Lower leg skin (tissue), 4 donors: ENCODE results near the gene FOXP1. TPM values are rescaled to one million over a fixed set of nuclear protein-coding genes. Genes with fewer than 3 reads are reported as not detected.

Experiments used
- DNase-seq, 2 donors: peaks; one replicate each; pipeline ENCODE4 v3.0.0-alpha.2; 2019; ENCODE audit warnings: low spot score in 2 of 2
- H3K4me3 ChIP-seq: fragments of 200-600 bp; sonication (generic); 2 replicates; pipeline ENCODE4 v1.5.1; 2017; ENCODE audit warnings: mild to moderate bottlenecking, low read depth; ENCODE audit not compliant: poor library complexity, severe bottlenecking
- CTCF ChIP-seq, 3 donors: fragments of 450-650 bp; IDR thresholded peaks; one replicate each; pipeline ENCODE4 v1.5.1; 2016; ENCODE audit warnings: antibody characterized with exemption in 3 of 3, mild to moderate bottlenecking in 3 of 3, moderate library complexity in 2 of 3
- POLR2A ChIP-seq, 2 donors: fragments of 450-650 bp; IDR thresholded peaks; one replicate each; pipeline ENCODE4 v1.6.1; 2016 to 2017; ENCODE audit warnings: antibody characterized with exemption in 2 of 2, mild to moderate bottlenecking in 1 of 2, moderate library complexity in 1 of 2
- WGBS, 2 donors: methylation state at CpG; one replicate each; pipeline ENCODE4 v1.1.5; 2018; 5-methylcytosine and 5-hydroxymethylcytosine counted together
- intact Hi-C: fragments of 100-400 bp; cut with DNase I; formaldehyde crosslinking; loops from one replicate; pipeline ENCODE4 v1.15.0; 2023; ENCODE audit warnings: low total_unique reads
- total RNA-seq, 4 donors: library from RNA; depleted of rRNA; stranded (reverse); fragments of >200 nt; gene quantifications; one replicate each; pipeline ENCODE4 v1.1.0, GENCODE V29; 2016

The FOXP1 gene
- total RNA-seq, 4 donors from 2014 or later, result 46.6 to 66.6 (median 55.2) TPM

- DNase-seq, result no peak
- H3K4me3 ChIP-seq, result no peak overlapping the region
- intact Hi-C loops, result loop anchor here (10.0 kb wide), 1 partner anchor 132 kb away; no protein-coding TSS in a partner anchor
- TF ChIP-seq POLR2A (IDR thresholded peaks at IDR 0.05) (no peak), CTCF (IDR thresholded peaks at IDR 0.05) (no peak)
- 66 to 74% methylated on average over 5 of the region's 5 CpGs for WGBS, 2 donors
These were observed 6.5 kb downstream of the FOXP1 start for GRCh38 chr3:71577011-71577410.

- intact Hi-C loops, result loop anchor here (10.0 kb wide), 1 partner anchor 131 kb away; no protein-coding TSS in a partner anchor
- no peak for DNase-seq
- WGBS, 2 donors, result 92 to 97% methylated on average over 2 of the region's 2 CpGs
- TF ChIP-seq CTCF (IDR thresholded peaks at IDR 0.05) (no peak), POLR2A (IDR thresholded peaks at IDR 0.05) (no peak)
- H3K4me3 ChIP-seq, result no peak overlapping the region
These were observed 8.1 kb downstream of the FOXP1 start for GRCh38 chr3:71575433-71575832.

- TF ChIP-seq POLR2A (IDR thresholded peaks at IDR 0.05), result no peak
- TF ChIP-seq CTCF (IDR thresholded peaks at IDR 0.05), result no peak
- 83 to 89% methylated on average over 5 of the region's 5 CpGs for WGBS, 2 donors
- no peak for DNase-seq
- intact Hi-C loops, result loop anchor here (10.0 kb wide), 1 partner anchor 128 kb away; no protein-coding TSS in a partner anchor
- no peak overlapping the region for H3K4me3 ChIP-seq
These were observed 10.3 kb downstream of the FOXP1 start for GRCh38 chr3:71573181-71573580.

GRCh38 chr3:71570546-71570945 is 13.0 kb downstream of the FOXP1 start:
- DNase-seq, result no peak
- H3K4me3 ChIP-seq, result no peak overlapping the region
- TF ChIP-seq POLR2A (IDR thresholded peaks at IDR 0.05) (no peak), CTCF (IDR thresholded peaks at IDR 0.05) (no peak)
- intact Hi-C loops, result loop anchor here (10.0 kb wide), 1 partner anchor 126 kb away; no protein-coding TSS in a partner anchor
- WGBS, 2 donors, result 68 to 78% methylated on average over 3 of the region's 3 CpGs

- TF ChIP-seq CTCF (IDR thresholded peaks at IDR 0.05), result no peak
- TF ChIP-seq POLR2A (IDR thresholded peaks at IDR 0.05), result no peak
- intact Hi-C loops, result no loop called here
- no peak overlapping the region for H3K4me3 ChIP-seq
- DNase-seq, result no peak
These were observed 15.3 kb downstream of the FOXP1 start for GRCh38 chr3:71568207-71568606.

GRCh38 chr3:71566776-71567175 is 16.8 kb downstream of the FOXP1 start:
- intact Hi-C loops, result no loop called here
- TF ChIP-seq CTCF (IDR thresholded peaks at IDR 0.05) (no peak), POLR2A (IDR thresholded peaks at IDR 0.05) (no peak)
- no peak overlapping the region for H3K4me3 ChIP-seq
- no peak for DNase-seq
